HEK293 (cell line): ENCODE results near the gene MNX1.

Source experiments
- CTCF ChIA-PET: fragments of 350-600 bp; formaldehyde crosslinking; extraction: SDS; loops from one replicate; lab custom pipeline; 2021; ENCODE audit warnings: antibody characterized with exemption; lab: Yijun Ruan, JAX
- POLR2A ChIA-PET: fragments of 300-600 bp; formaldehyde crosslinking; extraction: SDS; loops from one replicate; lab custom pipeline; 2020; ENCODE audit warnings: antibody characterized with exemption, inconsistent platforms; lab: Yijun Ruan, JAX
- H3K27ac ChIP-seq: fragments of 200-500 bp; sonication (Bioruptor generic); 2 replicates; pipeline ENCODE4 v1.5.1; 2014; ENCODE audit warnings: low read depth, low read length, control low read depth, inconsistent platforms; ENCODE audit errors: extremely low read depth
- H3K36me3 ChIP-seq, 2 experiments: fragments of 200-500 bp in 1 of 2; sonication (Bioruptor generic) in 1 of 2; 1 replicate in 1 of 2; 2 replicates in 1 of 2; pipeline ENCODE4 v1.5.1; 2014 to 2017; ENCODE audit warnings: inconsistent platforms in 2 of 2, low read length in 2 of 2; ENCODE audit not compliant: control insufficient read depth in 2 of 2, insufficient read depth in 1 of 2
- H3K4me1 ChIP-seq: fragments of 200-500 bp; sonication (Bioruptor generic); 2 replicates; pipeline ENCODE4 v1.5.1; 2014; ENCODE audit warnings: mild to moderate bottlenecking, low read length, inconsistent platforms; ENCODE audit not compliant: control insufficient read depth, insufficient read depth
- H3K4me3 ChIP-seq: 2 replicates; pipeline ENCODE4 v1.5.1; 2011; ENCODE audit warnings: low read depth, mild to moderate bottlenecking, control low read depth, low read length, moderate library complexity
- H3K9me3 ChIP-seq: fragments of 200-500 bp; sonication (Bioruptor generic); 2 replicates; pipeline ENCODE4 v1.5.1; 2014; ENCODE audit warnings: low read depth, low read length, inconsistent platforms; ENCODE audit not compliant: control insufficient read depth, insufficient read depth
- CTCF ChIP-seq: fragments of 450-650 bp; formaldehyde crosslinking; IDR thresholded peaks from 2 replicates; pipeline ENCODE4 v1.5.1; 2016; ENCODE audit warnings: missing biosample characterization, missing genetic modification characterization
- EGR2 ChIP-seq: fragments of 450-650 bp; formaldehyde crosslinking; IDR thresholded peaks from 2 replicates; pipeline ENCODE4 v1.5.1; 2016; ENCODE audit warnings: low read depth, missing biosample characterization, missing genetic modification characterization
- GLI4 ChIP-seq: fragments of 450-650 bp; formaldehyde crosslinking; IDR thresholded peaks from 2 replicates; pipeline ENCODE4 v1.5.1; 2016; ENCODE audit warnings: missing biosample characterization, missing genetic modification characterization
- HOXA7 ChIP-seq: sonication (generic); formaldehyde crosslinking; IDR thresholded peaks from 2 replicates; pipeline ENCODE4 v1.8.1; 2022; ENCODE audit warnings: missing genetic modification reagents, borderline replicate concordance
- KLF8 ChIP-seq: fragments of 450-650 bp; formaldehyde crosslinking; IDR thresholded peaks from 2 replicates; pipeline ENCODE4 v1.5.1; 2016; ENCODE audit warnings: missing biosample characterization, missing genetic modification characterization
- MEIS1 ChIP-seq: sonication (generic); formaldehyde crosslinking; IDR thresholded peaks from 2 replicates; pipeline ENCODE4 v1.8.1; 2022; ENCODE audit warnings: missing genetic modification reagents, mild to moderate bottlenecking, borderline replicate concordance
- REPIN1 ChIP-seq: fragments of 450-650 bp; formaldehyde crosslinking; IDR thresholded peaks from 2 replicates; pipeline ENCODE4 v1.5.1; 2017; ENCODE audit warnings: missing biosample characterization, missing genetic modification characterization, low read depth
- SETDB1 ChIP-seq: IDR thresholded peaks from one replicate; pipeline ENCODE4 v1.6.1; 2017; ENCODE audit warnings: mild to moderate bottlenecking, low read length, moderate library complexity, mixed read lengths; ENCODE audit not compliant: insufficient read length
- SP3 ChIP-seq: fragments of 450-650 bp; formaldehyde crosslinking; IDR thresholded peaks from 2 replicates; pipeline ENCODE4 v1.5.1; 2016; ENCODE audit warnings: missing biosample characterization, missing genetic modification characterization
- ZFHX2 ChIP-seq: fragments of 450-650 bp; formaldehyde crosslinking; conservative IDR thresholded peaks from 2 replicates; pipeline ENCODE4 v1.5.1; 2016; ENCODE audit warnings: missing biosample characterization, missing genetic modification characterization
- ZNF157 ChIP-seq: fragments of 450-650 bp; formaldehyde crosslinking; IDR thresholded peaks from 2 replicates; pipeline ENCODE4 v1.5.1; 2016; ENCODE audit warnings: missing biosample characterization, missing genetic modification characterization
- ZNF394 ChIP-seq: fragments of 450-650 bp; formaldehyde crosslinking; IDR thresholded peaks from 2 replicates; pipeline ENCODE4 v1.5.1; 2016; ENCODE audit warnings: missing biosample characterization, missing genetic modification characterization, mild to moderate bottlenecking, moderate library complexity, borderline replicate concordance
- ZNF449 ChIP-seq: fragments of 450-650 bp; formaldehyde crosslinking; IDR thresholded peaks from 2 replicates; pipeline ENCODE4 v1.5.1; 2017; ENCODE audit warnings: missing biosample characterization, mild to moderate bottlenecking, missing genetic modification characterization, moderate library complexity
- ZNF560 ChIP-seq: fragments of 450-650 bp; formaldehyde crosslinking; IDR thresholded peaks from 2 replicates; pipeline ENCODE4 v1.5.1; 2017; ENCODE audit warnings: missing biosample characterization, missing genetic modification characterization, borderline replicate concordance
- ZNF629 ChIP-seq: fragments of 450-650 bp; formaldehyde crosslinking; IDR thresholded peaks from 2 replicates; pipeline ENCODE4 v1.5.1; 2017; ENCODE audit warnings: missing biosample characterization, missing genetic modification characterization
- ZNF658 ChIP-seq: fragments of 450-650 bp; formaldehyde crosslinking; IDR thresholded peaks from 2 replicates; pipeline ENCODE4; 2016; ENCODE audit warnings: missing biosample characterization, missing genetic modification characterization
- ZNF777 ChIP-seq: fragments of 450-650 bp; formaldehyde crosslinking; IDR thresholded peaks from 2 replicates; pipeline ENCODE4 v1.5.1; 2017; ENCODE audit warnings: missing biosample characterization, missing genetic modification characterization, borderline replicate concordance

The MNX1 gene

GRCh38 chr7:157033483-157034473 is 23.3 kb upstream of the MNX1 start:
- Histone ChIP-seq H3K36me3 (no peaks in the 10 kb centered on the region), H3K4me3 (no peak overlapping the region), H3K27ac (no peak overlapping the region), H3K4me1 (no peaks in the 10 kb centered on the region), H3K9me3 (no peaks in the 10 kb centered on the region)
- TF ChIP-seq ZFHX2 (tag by site-specific recombination) (peak; percentile 29; the same call in 1 of the 2 replicates), EGR2 (tag by site-specific recombination) (peak; percentile 30; the same call in 1 of the 2 replicates), HOXA7 (no peak)
- POLR2A ChIA-PET, result no interaction called here
- CTCF ChIA-PET, result no interaction called here

- no peak overlapping the region for H3K4me3 ChIP-seq
- no peak overlapping the region for H3K27ac ChIP-seq
- ChIA-PET POLR2A (no interaction called here), CTCF (no interaction called here)
- H3K36me3 ChIP-seq, result no peaks in the 10 kb centered on the region
- no peaks in the 10 kb centered on the region for H3K9me3 ChIP-seq
- H3K4me1 ChIP-seq, result no peaks in the 10 kb centered on the region
- TF ChIP-seq GLI4 (tag by site-specific recombination) (no peak), ZNF449 (peak; percentile 77), ZNF157 (tag by site-specific recombination) (no peak), ZNF629 (tag by site-specific recombination) (no peak), ZNF394 (peak; percentile 29; the same call in 1 of the 2 replicates), CTCF (no peak)
These were observed 22.4 kb upstream of the MNX1 start for GRCh38 chr7:157032644-157033482.

- Histone ChIP-seq H3K27ac (no peak overlapping the region), H3K36me3 (no peaks in the 10 kb centered on the region), H3K4me1 (no peaks in the 10 kb centered on the region), H3K9me3 (no peaks in the 10 kb centered on the region), H3K4me3 (no peak overlapping the region)
- POLR2A ChIA-PET, result no interaction called here
- TF ChIP-seq ZNF560 (tag by site-specific recombination) (no peak), ZNF777 (tag by site-specific recombination) (no peak), KLF8 (tag by site-specific recombination) (no peak), MEIS1 (CRISPR knock-in tag) (no peak), SP3 (tag by site-specific recombination) (no peak), REPIN1 (tag by site-specific recombination) (no peak), ZNF658 (tag by site-specific recombination) (no peak), SETDB1 (no peak)
- CTCF ChIA-PET, result no interaction called here
These were observed 21.7 kb upstream of the MNX1 start for GRCh38 chr7:157032128-157032527.
